ENCODE results near the gene SMARCA2.

- no peak for TF ChIP-seq EP300 (IDR thresholded peaks at IDR 0.05)
- TF ChIP-seq CTCF (IDR thresholded peaks at IDR 0.05): no peak
- TF ChIP-seq POLR2AphosphoS5 (IDR thresholded peaks at IDR 0.05): no peak
These were observed 213.5 kb downstream of the SMARCA2 start for GRCh38 chr9:2228641-2229040.
